ENCODE measurements around the gene YTHDC1.

Gene YTHDC1

DNA sequence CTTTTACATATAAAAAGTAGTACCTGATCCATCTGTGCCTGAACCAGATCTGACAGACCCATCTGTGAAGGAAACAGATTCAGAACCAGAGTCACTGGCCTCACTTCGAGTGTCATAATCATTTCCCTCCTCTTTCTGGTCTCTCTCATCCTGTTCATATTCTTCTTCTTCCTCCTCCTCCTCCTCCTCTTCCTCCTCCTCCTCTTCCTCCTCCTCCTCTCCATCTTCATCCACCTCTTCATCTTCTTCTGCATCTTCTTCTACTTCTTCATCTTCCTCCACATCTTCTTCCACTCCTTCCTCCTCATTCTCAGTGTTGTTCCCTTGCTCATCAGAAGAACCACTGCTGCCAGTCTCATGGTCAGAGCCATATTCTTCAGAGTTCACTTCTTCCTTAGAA, 12.9 kb downstream of the YTHDC1 start:
- WGBS = 93% methylated on average over 1 of the region's 1 CpG

DNA sequence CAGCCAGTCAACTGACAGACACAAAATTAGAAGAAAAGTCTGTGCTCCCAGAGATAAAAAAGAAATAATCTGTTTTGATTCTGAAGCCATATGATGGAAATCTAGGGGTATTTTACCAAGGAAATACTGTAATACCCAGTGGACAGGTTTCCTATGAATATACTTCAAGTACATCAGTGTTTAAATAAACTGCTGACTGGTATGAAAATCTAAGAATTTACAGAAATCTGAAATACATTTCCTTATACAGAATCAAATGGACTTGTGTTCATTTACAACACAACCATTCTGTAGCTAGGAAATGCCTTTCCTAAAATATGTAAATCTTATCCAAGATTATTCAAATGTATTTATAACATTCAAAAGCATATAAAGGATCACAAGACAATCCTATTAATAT, 13.4 kb downstream of the YTHDC1 start:
- H3K27ac ChIP-seq (ENCODE audit: low read depth, low read length) = no peak overlapping the region
- no peaks in the 10 kb centered on the region for H3K9me3 ChIP-seq (ENCODE audit: insufficient read depth, low read depth, low read length)
- H3K9ac ChIP-seq (ENCODE audit: low read depth, low read length) = no peak overlapping the region
- H3K4me3 ChIP-seq (ENCODE audit: low read length) = no peak overlapping the region
- peaks cover 70% of the 10 kb centered on the region for H3K36me3 ChIP-seq (ENCODE audit: insufficient read depth, low read length)
- no peaks in the 10 kb centered on the region for H3K27me3 ChIP-seq (ENCODE audit: insufficient read depth, low read length)
- H3K4me1 ChIP-seq (ENCODE audit: insufficient read depth, low read length) = peaks cover 25% of the 10 kb centered on the region

More for the DNA sequence above, 12.9 kb downstream of the YTHDC1 start:
- peaks cover 29% of the 10 kb centered on the region for H3K4me1 ChIP-seq (ENCODE audit: insufficient read depth, low read length)
- no peak overlapping the region for H3K27ac ChIP-seq (ENCODE audit: low read depth, low read length)
- no peak overlapping the region for H3K9ac ChIP-seq (ENCODE audit: low read depth, low read length)
- peaks cover 65% of the 10 kb centered on the region for H3K36me3 ChIP-seq (ENCODE audit: insufficient read depth, low read length)
- no peak overlapping the region for H3K4me3 ChIP-seq (ENCODE audit: low read length)
- H3K27me3 ChIP-seq (ENCODE audit: insufficient read depth, low read length) = no peaks in the 10 kb centered on the region
- no peaks in the 10 kb centered on the region for H3K9me3 ChIP-seq (ENCODE audit: insufficient read depth, low read depth, low read length)

DNA sequence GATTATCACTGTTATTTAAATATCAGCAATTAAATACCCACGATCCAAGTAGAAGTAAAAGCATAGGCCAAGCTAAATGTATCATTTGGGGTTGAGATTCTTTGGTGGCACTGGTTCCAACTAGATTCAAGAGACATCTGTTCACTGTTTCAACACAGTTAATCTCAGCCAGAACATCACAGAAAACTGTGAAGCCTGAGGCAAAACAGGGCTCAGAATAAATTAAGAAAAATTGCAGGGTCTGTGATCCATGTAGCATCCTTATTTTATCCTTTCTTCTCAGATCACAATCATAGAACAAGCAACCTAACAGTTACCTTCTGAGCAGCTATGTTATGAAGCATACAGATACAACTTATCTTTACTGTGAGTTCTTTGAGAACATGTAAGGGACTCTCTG, 23.7 kb downstream of the YTHDC1 start:
- no peak overlapping the region for H3K4me3 ChIP-seq (ENCODE audit: low read length)
- H3K27ac ChIP-seq (ENCODE audit: low read depth, low read length) = 0 out of 2 replicates have a peak overlapping the region, but pooled peaks have one; percentile 26
- H3K4me1 ChIP-seq (ENCODE audit: insufficient read depth, low read length) = no peaks in the 10 kb centered on the region
- peaks cover 96% of the 10 kb centered on the region for H3K36me3 ChIP-seq (ENCODE audit: insufficient read depth, low read length)
- WGBS = 100% methylated on average over 1 of the region's 1 CpG
- H3K9me3 ChIP-seq (ENCODE audit: insufficient read depth, low read depth, low read length) = no peaks in the 10 kb centered on the region
- no peaks in the 10 kb centered on the region for H3K27me3 ChIP-seq (ENCODE audit: insufficient read depth, low read length)
- no peak overlapping the region for H3K9ac ChIP-seq (ENCODE audit: low read depth, low read length)

DNA sequence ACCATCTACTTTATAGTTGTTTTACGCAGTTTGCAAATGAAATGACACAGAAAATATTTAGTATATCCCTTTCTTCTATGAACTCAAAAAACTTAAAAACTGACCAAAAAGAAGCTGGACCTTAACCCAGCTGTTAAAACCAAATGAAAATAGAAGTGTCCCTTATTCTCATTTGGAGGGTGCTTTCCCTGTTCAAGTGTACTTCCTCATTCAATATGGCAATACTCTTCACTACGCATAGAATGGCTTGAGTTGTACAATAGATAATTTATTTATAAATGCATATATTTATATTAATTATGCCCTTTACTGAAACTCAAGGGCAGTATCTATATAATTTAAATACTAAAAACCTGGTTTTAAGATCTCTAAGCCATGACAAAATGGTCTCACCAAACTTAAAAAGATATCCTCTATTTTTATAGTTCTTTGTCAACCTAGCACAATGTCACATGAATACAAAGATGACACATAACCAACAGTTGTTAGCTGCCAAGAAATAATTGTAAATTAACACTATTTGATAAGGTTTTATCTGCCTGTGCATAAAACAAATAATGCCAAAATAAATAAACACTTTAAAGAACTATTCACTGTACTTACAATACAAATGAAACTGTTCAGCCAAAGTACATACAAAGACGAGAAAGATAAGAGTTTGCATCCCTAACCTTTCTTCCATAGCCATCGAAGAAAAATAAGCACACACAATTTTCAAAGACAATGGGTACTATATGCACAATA, 25.2 kb downstream of the YTHDC1 start:
- peaks cover 96% of the 10 kb centered on the region for H3K36me3 ChIP-seq (ENCODE audit: insufficient read depth, low read length)
- no peaks in the 10 kb centered on the region for H3K4me1 ChIP-seq (ENCODE audit: insufficient read depth, low read length)

DNA sequence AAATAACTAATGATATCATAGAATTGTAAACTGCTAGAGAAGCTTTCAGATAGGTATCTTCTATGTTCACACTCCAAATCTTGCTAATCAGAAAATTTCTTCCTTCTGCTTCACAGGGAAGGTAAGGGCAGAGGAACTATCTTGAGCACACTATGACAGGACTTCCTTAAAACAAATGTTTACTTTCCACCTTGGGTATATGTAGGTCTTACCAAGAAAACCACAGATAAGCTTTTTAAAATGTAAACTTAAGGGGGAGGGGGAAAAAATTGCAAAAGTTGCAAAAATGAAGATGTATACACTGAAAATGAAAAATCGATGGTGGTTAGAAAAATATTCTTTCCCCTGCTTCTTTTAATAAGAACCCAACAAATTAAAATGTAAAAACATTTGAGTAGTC, 30.9 kb downstream of the YTHDC1 start:
- Histone ChIP-seq H3K27ac (ENCODE audit: low read depth, low read length) (no peak overlapping the region), H3K4me1 (ENCODE audit: insufficient read depth, low read length) (peaks cover 22% of the 10 kb centered on the region), H3K4me3 (ENCODE audit: low read length) (no peak overlapping the region), H3K9me3 (ENCODE audit: insufficient read depth, low read depth, low read length) (no peaks in the 10 kb centered on the region), H3K27me3 (ENCODE audit: insufficient read depth, low read length) (no peaks in the 10 kb centered on the region), H3K9ac (ENCODE audit: low read depth, low read length) (no peak overlapping the region), H3K36me3 (ENCODE audit: insufficient read depth, low read length) (peaks cover 100% of the 10 kb centered on the region)
- no CpG with 5 or more reads among the region's 1 CpG for WGBS

More for the DNA sequence above, 25.2 kb downstream of the YTHDC1 start:
- Histone ChIP-seq H3K27ac (ENCODE audit: low read depth, low read length) (no peak overlapping the region), H3K4me3 (ENCODE audit: low read length) (no peak overlapping the region), H3K27me3 (ENCODE audit: insufficient read depth, low read length) (no peaks in the 10 kb centered on the region), H3K9ac (ENCODE audit: low read depth, low read length) (no peak overlapping the region), H3K9me3 (ENCODE audit: insufficient read depth, low read depth, low read length) (no peaks in the 10 kb centered on the region)
- over 99% methylated on average over 3 of the region's 4 CpGs for WGBS

DNA sequence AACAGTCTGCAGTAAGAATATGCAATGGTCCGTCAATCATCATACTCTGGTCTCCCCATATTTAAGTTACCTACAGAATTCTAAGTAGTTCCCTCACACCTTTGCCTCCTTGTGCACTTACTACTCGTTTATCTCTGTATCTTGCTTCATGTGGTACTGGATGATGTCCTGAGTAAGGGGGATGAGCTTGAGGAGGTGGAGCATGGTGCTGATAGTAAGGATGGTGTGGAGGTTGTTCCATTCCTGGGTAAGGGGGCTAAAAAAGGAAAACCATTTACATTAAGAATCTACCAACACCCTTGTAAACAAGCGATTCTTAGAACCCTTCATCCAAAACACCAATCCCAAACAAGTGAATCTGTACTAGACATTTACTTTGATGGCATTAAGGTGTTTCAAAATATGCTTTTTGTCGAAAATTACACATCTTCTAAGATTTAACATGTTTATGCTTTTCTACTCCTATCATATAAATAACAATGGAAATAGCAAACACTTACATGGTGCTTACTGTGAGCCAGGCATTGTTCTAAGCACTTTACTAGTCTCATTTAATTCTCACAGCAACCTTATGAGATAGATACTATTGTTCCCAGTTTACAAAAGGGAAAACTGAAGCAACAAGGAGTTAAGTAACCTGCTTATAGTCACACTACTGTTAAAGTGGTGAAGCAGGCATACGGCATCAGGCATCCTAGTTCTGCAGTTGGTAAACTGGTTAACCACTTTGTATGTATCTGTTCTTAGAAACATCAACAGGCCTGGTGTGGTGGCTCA, 33.5 kb downstream of the YTHDC1 start:
- H3K9ac ChIP-seq (ENCODE audit: low read depth, low read length) = no peak overlapping the region
- H3K4me3 ChIP-seq (ENCODE audit: low read length) = no peak overlapping the region
- no peaks in the 10 kb centered on the region for H3K9me3 ChIP-seq (ENCODE audit: insufficient read depth, low read depth, low read length)
- peaks cover 22% of the 10 kb centered on the region for H3K4me1 ChIP-seq (ENCODE audit: insufficient read depth, low read length)
- H3K27ac ChIP-seq (ENCODE audit: low read depth, low read length) = peak overlapping the region; percentile 67; the same call in 1 of the 2 replicates
- WGBS = 69% methylated on average over 3 of the region's 5 CpGs
- H3K36me3 ChIP-seq (ENCODE audit: insufficient read depth, low read length) = peaks cover 99% of the 10 kb centered on the region
- no peaks in the 10 kb centered on the region for H3K27me3 ChIP-seq (ENCODE audit: insufficient read depth, low read length)

DNA sequence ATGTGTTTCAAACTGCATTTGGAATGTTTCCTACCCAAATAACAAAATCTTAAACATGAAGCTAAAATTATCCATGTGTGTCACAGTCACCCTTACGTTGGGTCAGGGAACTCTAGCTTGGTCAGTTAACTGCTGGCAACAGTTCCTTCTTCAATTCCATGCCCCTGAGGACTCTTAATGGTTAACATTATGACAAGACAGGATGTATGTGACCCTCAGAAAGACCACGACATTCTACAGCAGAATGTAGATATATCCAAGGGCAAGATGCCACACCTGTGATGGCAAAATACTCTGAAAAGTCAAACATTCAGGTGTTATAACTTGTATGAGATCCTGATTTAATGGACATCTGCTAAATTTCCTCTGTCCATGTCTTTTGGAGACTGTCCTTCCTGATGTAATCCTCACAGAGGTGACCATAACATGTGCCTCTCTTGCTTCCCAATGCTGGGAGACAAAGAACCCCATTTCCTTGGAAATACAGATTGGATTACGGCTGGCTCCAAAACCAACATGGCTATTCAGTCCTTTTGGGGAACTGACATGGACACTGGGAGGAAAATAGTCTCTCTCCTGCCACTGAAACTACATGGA, 39.1 kb downstream of the YTHDC1 start:
- peaks cover 51% of the 10 kb centered on the region for H3K36me3 ChIP-seq (ENCODE audit: insufficient read depth, low read length)
- H3K4me1 ChIP-seq (ENCODE audit: insufficient read depth, low read length) = peaks cover 3% of the 10 kb centered on the region; the same call in 1 of the 2 replicates
- no peak overlapping the region for H3K9ac ChIP-seq (ENCODE audit: low read depth, low read length)
- 92% methylated on average over 3 of the region's 3 CpGs for WGBS
- no peak overlapping the region; the same call in 1 of the 2 replicates for H3K27ac ChIP-seq (ENCODE audit: low read depth, low read length)
- H3K9me3 ChIP-seq (ENCODE audit: insufficient read depth, low read depth, low read length) = no peaks in the 10 kb centered on the region
- H3K4me3 ChIP-seq (ENCODE audit: low read length) = no peak overlapping the region
- no peaks in the 10 kb centered on the region for H3K27me3 ChIP-seq (ENCODE audit: insufficient read depth, low read length)

DNA sequence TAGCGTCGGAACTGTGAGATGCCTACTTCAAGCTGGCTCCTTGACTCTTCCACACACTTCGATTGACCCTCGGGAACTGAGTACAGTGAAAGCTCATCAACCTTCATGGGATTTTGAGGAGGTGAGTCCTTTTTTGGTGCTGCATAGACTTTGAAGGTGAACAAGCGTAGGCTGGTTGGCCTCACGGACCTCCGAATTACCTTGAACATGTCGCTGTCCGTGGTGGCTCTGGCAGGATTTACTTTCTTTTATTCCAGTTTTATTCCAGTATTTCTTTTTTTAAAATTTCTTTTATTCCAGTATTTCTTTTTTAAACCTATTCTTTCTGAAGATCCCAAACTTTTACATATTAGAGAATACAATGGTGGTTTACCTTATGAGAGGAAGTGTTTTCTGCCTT, 45.2 kb downstream of the YTHDC1 start:
- H3K27me3 ChIP-seq (ENCODE audit: insufficient read depth, low read length) = no peaks in the 10 kb centered on the region
- 86% methylated on average over 9 of the region's 9 CpGs for WGBS
- no peak overlapping the region for H3K9ac ChIP-seq (ENCODE audit: low read depth, low read length)
- no peaks in the 10 kb centered on the region for H3K9me3 ChIP-seq (ENCODE audit: insufficient read depth, low read depth, low read length)
- no peak overlapping the region for H3K27ac ChIP-seq (ENCODE audit: low read depth, low read length)
- no peaks in the 10 kb centered on the region for H3K4me1 ChIP-seq (ENCODE audit: insufficient read depth, low read length)
- no peaks in the 10 kb centered on the region for H3K36me3 ChIP-seq (ENCODE audit: insufficient read depth, low read length)
- no peak overlapping the region for H3K4me3 ChIP-seq (ENCODE audit: low read length)

DNA sequence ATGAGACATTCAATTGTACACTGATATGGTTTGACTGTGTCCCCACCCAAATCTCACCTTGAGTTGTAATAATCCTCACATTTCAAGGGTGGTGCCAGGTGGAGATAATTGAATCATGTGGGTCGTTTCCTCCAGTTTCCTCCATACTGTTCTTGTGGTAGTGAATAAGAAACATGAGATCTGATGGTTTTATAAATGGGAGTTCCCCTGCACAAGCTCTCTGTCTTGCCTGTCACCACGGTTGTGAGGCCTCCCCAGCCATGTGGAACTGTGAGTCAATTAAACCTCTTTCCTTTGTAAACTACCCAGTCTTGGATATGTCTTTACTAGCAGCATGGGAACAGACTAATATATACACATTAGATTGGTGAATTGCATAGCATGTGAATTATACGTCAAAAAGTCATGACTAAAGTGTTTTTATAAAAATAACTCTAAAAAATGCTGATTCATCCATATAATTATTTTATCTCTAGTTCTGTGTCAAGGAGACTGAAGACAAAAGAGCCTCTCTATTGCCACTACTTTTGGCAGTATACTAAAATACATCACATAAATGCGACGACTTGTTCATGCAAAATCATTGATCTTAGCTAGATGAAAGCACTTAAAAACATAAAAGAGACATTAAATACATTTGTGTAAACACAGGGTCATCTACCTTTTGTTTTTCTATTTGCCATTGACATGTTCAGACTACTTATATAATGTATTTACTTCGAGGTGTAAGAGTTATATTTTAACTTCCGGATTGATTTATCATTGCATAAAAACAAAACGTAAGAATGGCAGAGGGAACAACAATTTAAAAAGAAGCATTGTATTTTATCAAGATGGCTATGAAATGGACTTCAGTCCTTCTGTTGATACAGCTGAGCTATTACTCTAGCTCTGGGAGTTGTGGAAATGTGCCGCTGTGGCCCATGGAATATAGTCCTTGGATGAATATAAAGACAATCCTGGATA, 50.1 kb downstream of the YTHDC1 start:
- H3K9me3 ChIP-seq (ENCODE audit: insufficient read depth, low read depth, low read length) = peaks cover 4% of the 10 kb centered on the region; the same call in 1 of the 2 replicates
- H3K4me3 ChIP-seq (ENCODE audit: low read length) = no peak overlapping the region
- H3K27ac ChIP-seq (ENCODE audit: low read depth, low read length) = no peak overlapping the region
- no peak overlapping the region for H3K9ac ChIP-seq (ENCODE audit: low read depth, low read length)
- peaks cover 7% of the 10 kb centered on the region; the same call in 1 of the 2 replicates for H3K27me3 ChIP-seq (ENCODE audit: insufficient read depth, low read length)
- H3K36me3 ChIP-seq (ENCODE audit: insufficient read depth, low read length) = no peaks in the 10 kb centered on the region
- no peaks in the 10 kb centered on the region for H3K4me1 ChIP-seq (ENCODE audit: insufficient read depth, low read length)
- 95% methylated on average over 8 of the region's 9 CpGs for WGBS

DNA sequence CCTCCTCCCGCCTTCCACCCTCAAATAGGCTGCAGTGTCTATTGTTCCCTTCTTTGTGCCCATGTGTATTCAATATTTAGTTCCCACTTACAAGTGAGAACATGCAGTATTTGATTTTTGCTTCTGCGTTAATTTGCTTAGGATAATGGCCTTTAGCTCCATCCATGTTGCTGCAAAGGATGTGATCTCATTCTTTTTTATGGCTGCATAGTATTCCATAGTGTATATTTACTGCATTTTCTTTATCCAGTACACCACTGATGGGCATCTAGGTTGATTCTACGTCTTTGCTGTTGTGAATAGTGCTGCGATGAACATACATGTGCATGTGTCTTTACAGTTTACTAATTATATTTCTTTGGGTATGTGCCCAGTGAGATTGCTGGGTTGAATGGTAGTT, 52.8 kb downstream of the YTHDC1 start:
- H3K4me3 ChIP-seq (ENCODE audit: low read length) = no peak overlapping the region

More for the DNA sequence above, 52.8 kb downstream of the YTHDC1 start:
- no peaks in the 10 kb centered on the region for H3K4me1 ChIP-seq (ENCODE audit: insufficient read depth, low read length)
- H3K9me3 ChIP-seq (ENCODE audit: insufficient read depth, low read depth, low read length) = peaks cover 4% of the 10 kb centered on the region; the same call in 1 of the 2 replicates
- WGBS = 97% methylated on average over 3 of the region's 4 CpGs
- H3K27ac ChIP-seq (ENCODE audit: low read depth, low read length) = no peak overlapping the region
- peaks cover 7% of the 10 kb centered on the region; the same call in 1 of the 2 replicates for H3K27me3 ChIP-seq (ENCODE audit: insufficient read depth, low read length)
- no peaks in the 10 kb centered on the region for H3K36me3 ChIP-seq (ENCODE audit: insufficient read depth, low read length)
- H3K9ac ChIP-seq (ENCODE audit: low read depth, low read length) = no peak overlapping the region
